ENCODE data around the gene NODAL.
A peak's percentile ranks its signal among the peaks of the same experiment; 100 is the strongest.
"Not testable (repeated sequence)": the region's sequence is repeated elsewhere in the genome, so short reads cannot be mapped to it uniquely, and the experiment has no call there.

Gene NODAL

DNA sequence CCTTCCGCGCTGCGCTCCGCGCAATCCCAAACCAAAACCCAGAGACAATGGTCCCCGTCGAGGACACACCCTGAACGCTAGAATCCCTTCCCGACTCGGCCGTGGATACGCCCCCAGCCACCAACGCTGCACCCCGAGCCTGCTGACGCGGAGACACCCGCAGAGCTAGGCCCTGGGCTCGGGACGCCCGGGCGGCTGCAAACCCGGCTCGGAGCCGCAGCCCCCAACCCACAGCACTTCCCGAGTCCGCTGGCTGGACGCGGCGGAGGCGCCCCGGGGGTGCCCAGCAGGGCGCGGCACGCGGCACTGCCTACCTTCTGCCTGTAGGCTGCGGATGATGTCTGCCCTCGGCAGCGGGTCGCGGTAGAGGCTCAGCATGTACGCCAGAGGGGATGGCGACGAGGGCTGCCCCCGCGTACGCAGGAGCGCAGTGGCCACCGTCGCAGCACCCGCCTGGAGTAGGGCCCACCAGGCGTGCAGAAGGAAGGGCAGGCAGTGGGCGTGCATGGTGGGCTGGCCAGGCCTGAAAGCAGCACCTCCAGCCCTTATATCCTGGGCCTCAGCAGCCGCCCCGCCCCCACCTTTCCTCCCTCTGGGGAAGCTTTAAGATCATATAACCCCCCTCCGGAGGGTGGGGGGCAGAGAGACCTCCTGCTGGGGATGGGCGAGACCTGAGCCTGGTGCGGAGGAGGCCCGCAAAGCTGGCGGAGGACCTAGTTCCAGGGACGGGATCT, at the start of gene NODAL:
TSS of gene NODAL (minus strand) at position 521 of the 734 bp plus-strand sequence. CDS start at position 507, 14 bp downstream.
- no peak for DNase-seq (ENCODE audit: low read depth in 2 of 2)

GRCh38 chr10:70490142-70490541, 48.7 kb upstream of the NODAL start:
- DNase-seq (ENCODE audit: low read depth in 2 of 2) = no peak

DNA sequence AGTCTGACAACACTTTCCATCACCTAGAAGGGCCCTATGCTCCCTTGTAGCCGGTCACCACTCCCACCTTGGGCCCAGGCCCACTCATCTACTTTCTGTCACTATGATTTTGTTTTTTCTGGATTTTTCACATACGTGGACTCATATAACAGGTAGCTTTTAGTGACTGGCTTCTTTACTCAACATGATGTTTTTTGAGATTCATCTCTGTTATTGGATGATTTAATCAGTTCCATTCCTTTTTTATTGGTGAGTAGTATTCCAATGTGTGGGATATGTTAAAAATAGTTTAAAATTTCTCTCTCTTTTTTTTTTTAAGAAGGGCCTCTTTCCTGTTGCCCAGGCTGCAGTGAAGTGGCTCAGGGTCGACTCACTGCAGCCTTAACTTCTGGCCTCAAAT, 46.3 kb upstream of the NODAL start:
- no peak for DNase-seq (ENCODE audit: low read depth in 2 of 2)

GRCh38 chr10:70483872-70484271, 42.4 kb upstream of the NODAL start:
- DNase-seq (ENCODE audit: low read depth in 2 of 2) = not testable (repeated sequence)

DNA sequence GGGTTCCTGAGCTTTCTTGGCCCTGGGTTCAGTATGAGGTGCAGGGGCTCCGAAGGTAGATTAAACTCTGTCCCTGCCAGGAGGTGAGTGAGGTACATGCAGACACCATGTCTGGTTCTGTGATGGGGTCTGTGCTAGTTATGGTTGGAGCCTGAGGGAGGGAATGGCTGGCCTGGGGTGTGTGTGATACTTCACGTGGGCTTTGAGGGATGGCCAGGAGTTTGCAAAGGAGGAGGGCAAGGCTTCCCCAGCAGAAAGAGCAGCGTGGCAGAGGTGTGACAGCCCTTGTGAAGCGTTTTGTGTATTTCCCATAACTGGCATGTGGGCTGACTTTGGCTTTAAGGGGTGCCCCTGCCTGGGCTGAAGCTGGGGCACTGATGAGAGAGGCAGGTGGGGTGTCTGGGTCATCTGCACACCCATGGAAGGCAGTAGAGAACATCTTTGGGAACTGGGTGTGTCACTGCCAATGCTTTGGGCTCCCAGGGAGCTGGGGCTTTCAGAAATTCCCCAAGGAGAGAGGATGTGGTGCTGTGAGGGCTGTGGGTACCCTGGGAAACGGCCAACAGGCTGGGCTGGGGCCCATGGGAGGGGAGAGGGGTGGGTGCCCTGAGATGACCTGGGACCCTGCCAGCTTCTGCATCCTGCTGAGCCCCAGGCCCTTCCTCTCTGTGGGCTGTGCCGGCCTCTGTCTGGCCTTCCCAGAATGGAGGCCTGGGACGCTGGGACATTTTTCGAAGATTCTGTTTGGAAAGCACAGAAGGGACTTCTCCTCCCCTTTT, 41.7 kb upstream of the NODAL start:
- DNase-seq (ENCODE audit: low read depth in 2 of 2) = no peak

DNA sequence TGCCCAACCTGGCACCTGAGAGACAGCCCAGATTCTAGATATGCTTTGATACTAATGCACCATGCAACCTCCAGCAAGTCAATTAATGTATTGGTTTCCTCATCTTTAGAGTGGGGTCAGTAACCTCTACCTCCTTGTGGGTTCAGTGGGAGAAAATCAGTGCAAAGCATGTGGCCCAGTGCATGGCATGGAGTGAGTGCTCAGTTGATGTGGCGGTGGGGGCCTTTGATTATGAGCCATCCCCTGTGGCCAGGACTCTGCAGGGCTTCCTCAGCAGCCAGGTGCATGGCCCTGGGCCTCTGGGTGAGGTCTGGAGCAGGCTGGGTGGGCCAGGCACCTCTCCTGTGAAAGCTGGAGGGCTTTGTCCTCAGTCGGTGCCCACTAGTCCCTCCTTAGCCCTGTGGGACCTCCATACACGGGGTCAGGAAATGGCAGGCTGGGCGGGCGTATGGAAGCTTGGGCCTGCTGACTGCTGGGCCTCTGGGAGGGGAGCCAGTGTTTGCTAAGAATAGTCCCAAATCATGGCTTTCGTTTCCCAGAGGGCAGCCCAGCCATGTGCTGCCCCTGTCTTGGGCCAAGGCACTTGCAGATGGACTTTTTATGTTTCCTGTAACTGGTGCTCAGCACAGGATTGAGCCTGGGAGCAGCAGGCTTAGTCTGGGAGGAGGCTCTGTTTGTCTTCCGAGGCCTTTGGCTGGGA, 40.5 kb upstream of the NODAL start:
- DNase-seq (ENCODE audit: low read depth in 2 of 2) = no peak

DNA sequence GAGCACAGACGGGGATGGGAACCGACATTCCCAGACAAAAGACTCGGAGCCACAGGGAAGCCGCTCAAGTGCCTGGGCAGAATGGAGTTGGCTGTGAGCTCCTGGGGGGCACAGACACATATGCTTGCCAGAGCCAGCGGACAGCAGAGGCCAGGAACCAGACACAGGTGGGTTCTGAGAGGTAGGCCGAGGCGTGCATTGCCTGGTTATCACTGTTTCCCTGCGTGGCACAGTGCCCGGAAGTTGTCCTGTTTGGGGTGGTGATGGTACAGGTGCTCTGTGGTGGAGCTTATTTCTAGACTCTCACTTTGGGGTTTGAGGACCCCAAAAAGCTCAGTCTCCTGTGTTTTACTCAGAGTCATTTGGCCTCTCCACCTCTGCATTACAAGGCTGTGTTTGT, 39.6 kb upstream of the NODAL start:
- no peak for DNase-seq (ENCODE audit: low read depth in 2 of 2)

GRCh38 chr10:70480239-70480861, 38.9 kb upstream of the NODAL start:
- no peak for DNase-seq (ENCODE audit: low read depth in 2 of 2)

GRCh38 chr10:70479626-70480238, 38.3 kb upstream of the NODAL start:
- DNase-seq (ENCODE audit: low read depth in 2 of 2) = no peak

- DNase-seq (ENCODE audit: low read depth in 2 of 2) = no peak
Measured at GRCh38 chr10:70479165-70479581, 37.7 kb upstream of the NODAL start.

DNA sequence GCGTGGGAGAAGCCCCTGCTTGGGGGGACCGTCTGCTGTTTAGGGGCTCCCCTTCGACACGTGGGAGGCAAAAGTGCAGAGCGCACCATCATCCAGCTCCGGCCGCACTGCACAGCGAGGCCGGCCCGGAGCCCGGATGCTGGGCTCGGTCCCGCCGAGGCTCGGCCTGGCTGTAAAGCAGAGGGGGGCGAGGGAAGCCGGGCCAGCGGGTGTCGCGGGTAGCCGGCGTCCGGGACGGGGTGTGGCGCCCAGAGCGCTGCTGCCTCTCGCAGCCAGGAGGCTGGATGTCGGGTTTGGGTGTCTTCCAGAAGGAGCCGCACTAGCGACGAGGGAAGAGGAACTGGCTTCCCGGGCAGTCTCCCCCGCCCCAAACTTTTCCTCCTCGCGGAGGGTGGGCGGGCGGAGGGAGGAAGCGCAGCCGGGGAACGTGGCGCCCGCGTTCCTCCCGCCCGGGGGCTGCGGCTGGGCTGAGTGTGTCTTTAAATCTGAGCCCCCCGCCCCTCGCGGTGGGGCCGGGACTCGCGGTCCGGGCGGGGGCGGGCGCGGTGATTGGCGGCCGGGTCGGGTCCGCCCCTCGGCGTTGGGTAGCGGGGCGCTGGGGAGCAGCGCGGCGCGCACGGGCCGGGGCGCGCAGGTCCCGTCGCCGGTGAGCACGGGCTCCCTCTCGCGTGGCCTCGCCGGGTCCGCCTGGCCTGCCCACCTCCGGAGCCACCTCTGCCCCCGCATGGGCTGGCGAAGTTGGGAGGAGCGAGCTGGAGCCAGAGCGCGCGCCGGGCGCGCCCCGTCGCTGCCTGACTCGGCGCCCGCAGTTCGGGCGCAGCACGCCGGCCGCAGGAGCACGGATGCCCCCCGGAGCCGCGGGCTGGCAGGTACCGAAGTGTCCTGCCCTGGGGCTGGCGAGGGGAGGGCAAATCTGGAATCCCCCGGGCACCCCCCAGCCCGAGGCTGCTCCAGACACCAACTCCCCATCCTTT, 37.0 kb upstream of the NODAL start, which contains the start of gene PALD1:
TSS of gene PALD1 (plus strand) at position 577 of the 974 bp plus-strand sequence. CDS start 47,185 bp downstream, outside the sequence.
- DNase-seq (ENCODE audit: low read depth in 2 of 2) = peak; percentile 33 to 35

DNA sequence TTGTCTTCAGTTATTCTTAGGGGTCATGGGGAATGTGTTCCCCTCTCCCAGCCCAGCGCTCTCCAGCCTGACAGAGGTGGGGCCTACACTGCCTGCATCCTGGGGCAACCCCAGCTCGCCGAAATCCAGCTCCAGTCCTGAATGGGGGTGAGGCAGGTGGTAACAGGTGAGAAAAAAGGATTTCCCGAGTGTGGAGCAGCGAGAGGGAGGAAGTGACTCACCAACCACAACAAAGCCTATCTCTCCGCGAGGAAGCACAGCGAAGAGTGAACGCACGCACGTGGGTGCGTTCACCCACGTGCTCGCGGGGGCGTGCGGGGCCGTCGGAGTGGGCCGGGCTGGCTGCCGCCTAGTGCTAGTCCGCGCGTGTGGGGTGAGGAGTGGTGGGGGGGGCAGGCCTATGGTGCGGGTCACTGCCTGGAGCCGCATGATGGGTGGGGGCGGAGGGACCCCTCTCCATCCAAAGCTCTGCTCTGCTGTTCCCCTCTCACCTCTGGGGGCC, 36.2 kb upstream of the NODAL start:
- peak; percentile 40 to 53 for DNase-seq (ENCODE audit: low read depth in 2 of 2)

- DNase-seq (ENCODE audit: low read depth in 2 of 2) = peak in 1 of 2 donors; percentile 18
Measured at GRCh38 chr10:70476249-70477035, 35.0 kb upstream of the NODAL start.

DNA sequence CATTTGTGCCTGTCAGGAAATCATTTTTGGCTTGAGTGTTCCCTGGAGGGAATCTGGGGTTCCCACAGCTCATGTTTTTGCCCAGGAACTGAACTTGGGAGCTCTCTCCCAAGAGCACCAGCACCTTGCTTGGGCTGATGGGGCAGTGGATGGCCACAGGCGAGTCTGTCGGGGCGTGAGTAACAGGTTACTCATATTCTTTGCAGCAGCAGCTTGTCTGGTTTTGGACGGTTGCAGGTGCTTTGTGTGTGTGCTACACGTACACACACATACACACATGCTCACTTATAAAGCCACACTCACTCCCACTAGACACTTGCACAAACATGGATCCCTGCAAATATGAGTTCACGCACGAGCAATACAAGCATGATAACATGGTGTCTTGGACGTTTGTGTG, 34.2 kb upstream of the NODAL start:
- no peak for DNase-seq (ENCODE audit: low read depth in 2 of 2)

GRCh38 chr10:70474780-70475179, 33.3 kb upstream of the NODAL start:
- DNase-seq (ENCODE audit: low read depth in 2 of 2) = no peak

DNA sequence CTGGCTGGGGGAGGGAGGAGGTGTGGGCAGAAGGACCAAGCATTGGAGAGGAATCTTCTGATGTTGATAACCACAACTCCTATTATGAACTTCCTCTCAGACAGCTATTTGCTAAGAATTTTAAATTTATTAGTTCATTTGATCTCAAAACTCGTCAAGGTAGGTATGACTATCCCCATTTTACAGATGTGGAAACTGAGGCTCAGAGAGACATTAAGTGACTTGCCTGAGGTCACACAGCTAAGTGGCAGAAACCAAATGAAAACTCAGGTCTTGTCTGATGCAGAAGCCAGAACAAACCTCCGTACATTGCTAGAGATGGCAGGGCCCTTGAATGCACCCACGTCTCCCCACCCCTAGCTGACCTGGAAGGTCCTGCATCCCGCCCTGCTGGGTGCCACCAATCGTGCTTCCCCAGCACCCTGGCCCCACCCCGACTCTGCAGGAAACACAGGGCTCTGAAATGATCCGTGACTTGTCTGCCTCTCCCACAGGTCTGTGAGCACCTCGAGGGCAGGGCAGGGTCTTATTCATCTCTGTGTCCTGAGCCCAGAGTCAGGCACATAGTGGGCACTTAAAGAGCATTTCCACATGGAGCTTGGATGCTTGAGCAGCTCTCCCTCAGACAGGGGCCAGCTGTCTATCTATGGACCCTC, 31.4 kb upstream of the NODAL start:
- DNase-seq (ENCODE audit: low read depth in 2 of 2) = no peak

GRCh38 chr10:70466951-70467350, 25.5 kb upstream of the NODAL start:
- DNase-seq (ENCODE audit: low read depth in 2 of 2) = no peak

DNA sequence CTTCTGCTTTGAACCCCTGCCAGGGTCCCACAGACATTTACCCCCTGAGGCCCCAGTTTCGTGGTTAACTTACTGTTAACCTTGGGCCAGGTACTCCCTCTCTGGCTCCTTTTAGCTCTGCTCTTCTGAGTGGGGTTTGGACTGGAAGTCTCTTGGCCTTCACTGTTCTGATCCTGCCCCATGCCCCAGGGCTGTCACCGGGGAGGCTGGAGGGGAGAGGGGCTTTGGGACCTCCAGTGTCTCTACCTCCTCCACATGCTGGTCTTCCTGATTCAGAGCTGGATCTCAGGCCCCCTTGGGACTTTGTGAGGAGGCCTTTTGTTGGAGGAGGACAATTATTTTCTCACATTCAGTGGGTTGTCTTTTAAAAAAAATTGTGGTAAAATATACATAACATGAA, 24.4 kb upstream of the NODAL start:
- DNase-seq (ENCODE audit: low read depth in 2 of 2) = no peak

GRCh38 chr10:70465278-70465677, 23.8 kb upstream of the NODAL start:
- no peak for DNase-seq (ENCODE audit: low read depth in 2 of 2)
